Stomach (tissue), 4 donors: ENCODE measurements around the gene PRR33.

Source experiments
- CTCF ChIP-seq, 7 experiments: fragments of 450-650 bp in 4 of 7; fragments of 200-600 bp in 3 of 7; sonication (generic) in 3 of 7; IDR thresholded peaks; one replicate each; pipeline ENCODE4 v1.5.1; 2016 to 2019; ENCODE audit warnings: antibody characterized with exemption in 7 of 7, control low read depth in 2 of 7, mild to moderate bottlenecking in 1 of 7
- POLR2A ChIP-seq, 4 donors: fragments of 450-650 bp; IDR thresholded peaks; one replicate each; pipeline ENCODE4 v1.6.1; 2016; ENCODE audit warnings: antibody characterized with exemption in 4 of 4, control low read depth in 2 of 4, mild to moderate bottlenecking in 1 of 4, moderate library complexity in 1 of 4
- POLR2AphosphoS5 ChIP-seq, 3 donors: sonication (generic); formaldehyde crosslinking; IDR thresholded peaks; one replicate each; pipeline ENCODE4 v1.6.1; 2016; ENCODE audit warnings: antibody characterized with exemption in 3 of 3

- TF ChIP-seq CTCF (IDR thresholded peaks at IDR 0.05) (no peak), POLR2A (IDR thresholded peaks at IDR 0.05) (no peak), POLR2AphosphoS5 (IDR thresholded peaks at IDR 0.05) (no peak)
Measured at GRCh38 chr11:1927848-1928469, 36.3 kb upstream of the PRR33 start.
